Suprapubic skin (tissue), 4 donors: ENCODE measurements around the gene DDN.

ENCODE experiments used
- EP300 ChIP-seq: sonication (generic); formaldehyde crosslinking; IDR thresholded peaks from one replicate; pipeline ENCODE4 v1.6.1; 2017; ENCODE audit warnings: antibody characterized with exemption
- POLR2AphosphoS5 ChIP-seq, 3 donors: sonication (generic); formaldehyde crosslinking; IDR thresholded peaks; one replicate each; pipeline ENCODE4 v1.6.1; 2017; ENCODE audit warnings: antibody characterized with exemption in 3 of 3
- TF ChIP-seq, protein P1 (sequence below), 2 donors: fragments of 200-600 bp in 1 of 2; fragments of 450-650 bp in 1 of 2; sonication (generic) in 1 of 2; IDR thresholded peaks; one replicate each; pipeline ENCODE4 v1.5.1; 2016 to 2019; ENCODE audit warnings: antibody characterized with exemption in 2 of 2, mild to moderate bottlenecking in 1 of 2, moderate library complexity in 1 of 2

DNA sequence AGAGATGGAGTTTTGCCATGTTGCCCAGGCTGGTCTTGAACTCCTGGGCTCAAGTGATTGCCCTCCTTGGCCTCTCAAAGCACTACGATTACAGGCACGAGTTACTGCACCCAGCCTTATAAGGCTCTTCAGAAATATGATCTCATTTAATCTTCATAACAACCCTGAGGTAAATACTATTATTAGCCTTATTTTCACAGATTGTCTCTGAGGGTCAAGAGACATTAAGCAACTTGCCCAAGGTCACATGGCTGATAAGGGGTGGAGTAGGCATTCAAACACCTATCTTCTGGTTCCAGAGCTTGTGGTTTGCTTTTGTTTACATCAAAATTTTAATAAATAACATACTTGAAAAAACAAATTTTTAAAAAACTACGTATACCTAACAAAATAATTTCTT is 14.3 kb upstream of the DDN start:
- TF ChIP-seq POLR2AphosphoS5 (IDR thresholded peaks at IDR 0.05) (no peak), EP300 (no peak)
- TF ChIP-seq, protein P1, sequence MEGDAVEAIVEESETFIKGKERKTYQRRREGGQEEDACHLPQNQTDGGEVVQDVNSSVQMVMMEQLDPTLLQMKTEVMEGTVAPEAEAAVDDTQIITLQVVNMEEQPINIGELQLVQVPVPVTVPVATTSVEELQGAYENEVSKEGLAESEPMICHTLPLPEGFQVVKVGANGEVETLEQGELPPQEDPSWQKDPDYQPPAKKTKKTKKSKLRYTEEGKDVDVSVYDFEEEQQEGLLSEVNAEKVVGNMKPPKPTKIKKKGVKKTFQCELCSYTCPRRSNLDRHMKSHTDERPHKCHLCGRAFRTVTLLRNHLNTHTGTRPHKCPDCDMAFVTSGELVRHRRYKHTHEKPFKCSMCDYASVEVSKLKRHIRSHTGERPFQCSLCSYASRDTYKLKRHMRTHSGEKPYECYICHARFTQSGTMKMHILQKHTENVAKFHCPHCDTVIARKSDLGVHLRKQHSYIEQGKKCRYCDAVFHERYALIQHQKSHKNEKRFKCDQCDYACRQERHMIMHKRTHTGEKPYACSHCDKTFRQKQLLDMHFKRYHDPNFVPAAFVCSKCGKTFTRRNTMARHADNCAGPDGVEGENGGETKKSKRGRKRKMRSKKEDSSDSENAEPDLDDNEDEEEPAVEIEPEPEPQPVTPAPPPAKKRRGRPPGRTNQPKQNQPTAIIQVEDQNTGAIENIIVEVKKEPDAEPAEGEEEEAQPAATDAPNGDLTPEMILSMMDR (IDR thresholded peaks at IDR 0.05), result no peak
